Fibroblast of lung (primary cell): ENCODE measurements around the gene JAK1. TPM values are rescaled to one million over a fixed set of nuclear protein-coding genes. Genes with fewer than 3 reads are reported as not detected.
"Not testable (repeated sequence)": the region's sequence is repeated elsewhere in the genome, so short reads cannot be mapped to it uniquely, and the experiment has no call there.

Experiments used
- DNase-seq, 2 donors: peaks; one replicate each; pipeline versions ENCODE4 v3.0.0 to v3.0.0-alpha.2; 2010; ENCODE audit warnings: low read depth in 2 of 2
- H2AFZ ChIP-seq: 2 replicates; pipeline ENCODE4 v1.5.1; 2012; ENCODE audit warnings: low read length, control low read depth, inconsistent platforms
- H3K27ac ChIP-seq: 2 replicates; pipeline ENCODE4 v1.5.1; 2011; ENCODE audit warnings: low read length, control low read depth; ENCODE audit not compliant: insufficient read depth
- H3K27me3 ChIP-seq: 2 replicates; pipeline ENCODE4 v1.5.1; 2011; ENCODE audit warnings: mild to moderate bottlenecking, low read length; ENCODE audit not compliant: control insufficient read depth, insufficient read depth
- H3K36me3 ChIP-seq: 2 replicates; pipeline ENCODE4 v1.5.1; 2011; ENCODE audit warnings: low read length; ENCODE audit not compliant: control insufficient read depth, insufficient read depth
- H3K4me1 ChIP-seq: 2 replicates; pipeline ENCODE4 v1.5.1; 2011; ENCODE audit warnings: low read length; ENCODE audit not compliant: control insufficient read depth, insufficient read depth; ENCODE audit errors: extremely low read depth
- H3K4me2 ChIP-seq: 2 replicates; pipeline ENCODE4 v1.5.1; 2011; ENCODE audit warnings: low read length, control low read depth; ENCODE audit not compliant: insufficient read depth; ENCODE audit errors: extremely low read depth
- H3K4me3 ChIP-seq, 4 experiments: fragments of 200-600 bp in 1 of 4; sonication (generic) in 1 of 4; replicated peaks in 1 of 4; 2 replicates each; pipeline ENCODE4 v1.5.1; 2011 to 2016; ENCODE audit warnings: low read length in 4 of 4, low read depth in 3 of 4, mild to moderate bottlenecking in 3 of 4, control low read depth in 2 of 4, inconsistent platforms in 1 of 4, mixed read lengths in 1 of 4; ENCODE audit not compliant: insufficient read depth in 1 of 4; ENCODE audit errors: control extremely low read depth in 1 of 4
- H3K79me2 ChIP-seq: 2 replicates; pipeline ENCODE4 v1.5.1; 2012; ENCODE audit warnings: mild to moderate bottlenecking, low read length, inconsistent platforms; ENCODE audit not compliant: control insufficient read depth, insufficient read depth
- H3K9ac ChIP-seq: 2 replicates; pipeline ENCODE4 v1.5.1; 2011; ENCODE audit warnings: mild to moderate bottlenecking, low read length, control low read depth; ENCODE audit not compliant: insufficient read depth
- H3K9me3 ChIP-seq: 2 replicates; pipeline ENCODE4 v1.5.1; 2012; ENCODE audit warnings: low read depth, low read length; ENCODE audit not compliant: control insufficient read depth, insufficient read depth
- H4K20me1 ChIP-seq: 2 replicates; pipeline ENCODE4 v1.5.1; 2011; ENCODE audit warnings: low read length; ENCODE audit not compliant: control insufficient read depth, insufficient read depth; ENCODE audit errors: extremely low read depth
- CTCF ChIP-seq, 2 donors: IDR thresholded peaks in 1 of 2; conservative IDR thresholded peaks in 1 of 2; 1 replicate in 1 of 2; 2 replicates in 1 of 2; pipeline ENCODE4 v1.5.1; 2011 to 2012; ENCODE audit warnings: low read length in 2 of 2, control low read depth in 1 of 2, inconsistent platforms in 1 of 2, low read depth in 1 of 2, mild to moderate bottlenecking in 1 of 2
- EZH2 ChIP-seq: IDR thresholded peaks from 2 replicates; pipeline ENCODE4 v1.5.1; 2012; ENCODE audit warnings: low read length, control low read depth, mild to moderate bottlenecking; ENCODE audit errors: missing control alignments
- polyA plus RNA-seq, 2 donors: library from polyadenylated mRNA; depleted of rRNA in 1 of 2; stranded (reverse) in 1 of 2; unstranded in 1 of 2; fragments of >200 nt; gene quantifications; 2 replicates each; pipeline ENCODE4 v1.2.1, GENCODE V29; 2011 to 2012; ENCODE audit warnings: missing spikeins in 1 of 2
- total RNA-seq: library from RNA; depleted of rRNA; stranded (reverse); fragments of >200 nt; gene quantifications from 2 replicates; pipeline ENCODE4 v1.2.1, GENCODE V29; 2014

JAK1 gene
- total and polyA plus RNA-seq, 2 donors (not counting 1 experiment from before 2014, with no cell fraction given): 144 to 152 TPM

GRCh38 chr1:64920941-64921589, 45.3 kb downstream of the JAK1 start:
- TF ChIP-seq CTCF (conservative IDR thresholded peaks at IDR 0.05 in 1 of 2, IDR thresholded peaks at IDR 0.05 in 1 of 2; ENCODE audit: low read depth in 1 of 2, low read length in 2 of 2): no peak
- Histone ChIP-seq H4K20me1 (no peaks in the 10 kb centered on the region), H3K4me1 (peaks cover 42% of the 10 kb centered on the region), H3K4me3 (peak overlapping the region in 2 of 4 experiments; percentile 24 to 27), H3K27me3 (no peaks in the 10 kb centered on the region), H3K9me3 (no peaks in the 10 kb centered on the region), H3K79me2 (peaks cover 58% of the 10 kb centered on the region), H3K4me2 (peak overlapping the region; percentile 65), H3K27ac (peak overlapping the region; percentile 46), H2AFZ (no peak overlapping the region), H3K36me3 (no peaks in the 10 kb centered on the region), H3K9ac (no peak overlapping the region)
- peak; percentile 72 to 84 for DNase-seq

GRCh38 chr1:64919120-64919519, 47.2 kb downstream of the JAK1 start:
- not testable (repeated sequence) for H3K4me2 ChIP-seq, H3K4me3 ChIP-seq, H3K27me3 ChIP-seq, H3K9me3 ChIP-seq, H3K36me3 ChIP-seq, H3K9ac ChIP-seq, H2AFZ ChIP-seq, DNase-seq, H3K27ac ChIP-seq, H4K20me1 ChIP-seq
- peaks cover 42% of the 10 kb centered on the region for H3K4me1 ChIP-seq
- H3K79me2 ChIP-seq: peaks cover 55% of the 10 kb centered on the region

- Histone ChIP-seq H3K79me2 (peaks cover 55% of the 10 kb centered on the region), H3K4me1 (peaks cover 37% of the 10 kb centered on the region), H3K9me3 (no peaks in the 10 kb centered on the region), H3K27me3 (no peaks in the 10 kb centered on the region), H3K9ac (no peak overlapping the region), H3K4me3 (no peak overlapping the region), H3K36me3 (no peaks in the 10 kb centered on the region), H3K4me2 (peak overlapping the region; percentile 73), H4K20me1 (no peaks in the 10 kb centered on the region), H2AFZ (no peak overlapping the region), H3K27ac (peak overlapping the region; percentile 74)
- no peak for TF ChIP-seq CTCF (conservative IDR thresholded peaks at IDR 0.05 in 1 of 2, IDR thresholded peaks at IDR 0.05 in 1 of 2; ENCODE audit: low read depth in 1 of 2, low read length in 2 of 2)
- no peak for TF ChIP-seq EZH2
- no peak for DNase-seq
Observed at GRCh38 chr1:64917907-64918306, 48.4 kb downstream of the JAK1 start.
